ENCODE data around the gene RPL19. TPM values are rescaled to one million over a fixed set of nuclear protein-coding genes. Genes with fewer than 3 reads are reported as not detected.

The RPL19 gene
- total and polyA plus RNA-seq, 2 experiments from 2014 or later = 903 to 1,500 TPM

DNA sequence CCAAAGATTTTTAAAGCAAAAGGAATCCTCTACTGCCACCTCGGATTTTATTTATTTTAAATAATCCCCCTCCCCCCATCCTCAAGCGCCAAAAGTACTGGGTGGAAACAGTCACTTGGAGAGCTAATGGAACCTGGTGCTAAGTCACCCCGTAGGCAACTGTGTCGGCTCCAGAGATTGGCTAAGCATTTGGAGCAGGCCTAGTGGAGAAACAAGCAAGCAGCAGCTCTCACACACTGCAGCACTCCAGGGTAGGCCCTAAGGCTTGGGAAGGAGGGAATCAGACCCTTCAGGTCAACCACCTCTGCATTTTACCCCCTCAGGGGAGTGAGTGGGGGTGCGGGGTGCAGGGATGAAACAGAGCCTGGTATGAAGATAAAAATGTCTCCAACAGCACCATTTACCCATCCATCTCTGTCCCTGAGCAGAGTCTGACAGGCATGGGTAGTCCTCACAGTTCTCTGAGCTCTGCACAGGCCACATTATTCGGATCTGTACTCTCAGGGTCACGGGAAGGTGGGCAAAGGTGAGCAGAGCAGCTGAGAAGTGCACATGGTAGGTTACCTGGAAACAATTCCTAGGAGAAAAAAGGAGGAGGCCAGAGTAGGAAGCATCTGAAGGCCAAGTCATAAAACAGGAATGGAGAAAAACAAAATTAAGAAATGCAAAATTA is 52.8 kb downstream of the RPL19 start:
- no peak for TF ChIP-seq EZH2 (IDR thresholded peaks at IDR 0.05; ENCODE audit: insufficient read depth, poor library complexity, severe bottlenecking)
- no peaks in the 10 kb centered on the region for H4K20me1 ChIP-seq (ENCODE audit: insufficient read depth)
- no peak for DNase-seq
- WGBS, 2 experiments (ENCODE audit: low coverage in 1 of 2, low lambda C conversion rate in 2 of 2, missing lambda C conversion rate in 2 of 2) = 74% methylated on average over 7 of the region's 7 CpGs
- no peak overlapping the region for H3K9ac ChIP-seq
- in situ Hi-C loops (cut with MboI) = no loop called here
- H3F3A ChIP-seq (ENCODE audit: insufficient read depth) = no peaks in the 10 kb centered on the region
- no peaks in the 10 kb centered on the region for H3K79me2 ChIP-seq (ENCODE audit: insufficient read depth)
- no peak overlapping the region for H3K4me3 ChIP-seq
- H3K9me2 ChIP-seq (ENCODE audit: insufficient read depth) = no peaks in the 10 kb centered on the region
- H3K27ac ChIP-seq = no peak overlapping the region
- H3K4me2 ChIP-seq (ENCODE audit: unreplicated experiment) = no peak overlapping the region
- H3K36me3 ChIP-seq (ENCODE audit: low read depth) = peaks cover 8% of the 10 kb centered on the region; the same call in 1 of the 2 replicates
- H3K4me1 ChIP-seq (ENCODE audit: insufficient read depth) = no peaks in the 10 kb centered on the region
- no peaks in the 10 kb centered on the region for H3K27me3 ChIP-seq (replicated peaks; ENCODE audit: insufficient read depth)
- no peak overlapping the region for H2AFZ ChIP-seq
- H3K9me3 ChIP-seq (ENCODE audit: low read depth) = no peaks in the 10 kb centered on the region

Other genes starting within 250 kb of the RPL19 start
- gene FBXO47, start 232.9 kb upstream of the RPL19 start, total RNA-seq (2014; rRNA removed; shearing (Covaris generic)) = under 0.01 TPM in 1 of 2 replicates, not detected in the other
- gene FBXO47, start 232.9 kb upstream of the RPL19 start, polyA plus RNA-seq (2016; fragmentation: Nextera tagmentation; extraction: Ambion mirVana) = not detected in 2 replicates
- gene PLXDC1, start 48.6 kb upstream of the RPL19 start, total RNA-seq (2014; rRNA removed; shearing (Covaris generic)) = not detected in 2 replicates
- 0.24 and 0.71 TPM in 2 replicates for gene PLXDC1, start 48.6 kb upstream of the RPL19 start, polyA plus RNA-seq (2016; fragmentation: Nextera tagmentation; extraction: Ambion mirVana)
- gene ARL5C, start 34.1 kb upstream of the RPL19 start, total RNA-seq (2014; rRNA removed; shearing (Covaris generic)) = not detected in 2 replicates
- gene ARL5C, start 34.1 kb upstream of the RPL19 start, polyA plus RNA-seq (2016; fragmentation: Nextera tagmentation; extraction: Ambion mirVana) = not detected in 2 replicates
- 6.6 and 8.1 TPM in 2 replicates for gene CACNB1, start 2.6 kb upstream of the RPL19 start, total RNA-seq (2014; rRNA removed; shearing (Covaris generic))
- gene CACNB1, start 2.6 kb upstream of the RPL19 start, polyA plus RNA-seq (2016; fragmentation: Nextera tagmentation; extraction: Ambion mirVana) = 6.0 and 7.1 TPM in 2 replicates
- not detected in 2 replicates for gene STAC2, start 25.7 kb downstream of the RPL19 start, total RNA-seq (2014; rRNA removed; shearing (Covaris generic))
- gene STAC2, start 25.7 kb downstream of the RPL19 start, polyA plus RNA-seq (2016; fragmentation: Nextera tagmentation; extraction: Ambion mirVana) = 0.05 TPM in 1 of 2 replicates, not detected in the other
- 9.7 and 17.3 TPM in 2 replicates for gene FBXL20, start 201.3 kb downstream of the RPL19 start, total RNA-seq (2014; rRNA removed; shearing (Covaris generic))
- 10.7 and 11.3 TPM in 2 replicates for gene FBXL20, start 201.3 kb downstream of the RPL19 start, polyA plus RNA-seq (2016; fragmentation: Nextera tagmentation; extraction: Ambion mirVana)

Data from GM23248 (cell line).